ENCODE data around the gene TSPAN19. TPM values are rescaled to one million over a fixed set of nuclear protein-coding genes. Genes with fewer than 3 reads are reported as not detected.

TSPAN19 gene
- total and polyA plus RNA-seq, 12 donors = 0.06 to 1.0 (median 0.47) TPM; not detected in 5

GRCh38 chr12:85004204-85004603 is 31.9 kb downstream of the TSPAN19 start:
- DNase-seq (no peak), ATAC-seq (no peak)
- Histone ChIP-seq H3K27ac (no peak overlapping the region), H3K4me3 (no peak overlapping the region), H3K4me1 (no peaks in the 10 kb centered on the region), H3K9me3 (no peaks in the 10 kb centered on the region), H3K36me3 (no peaks in the 10 kb centered on the region), H3K27me3 (no peaks in the 10 kb centered on the region)
- no peak for TF ChIP-seq CTCF (IDR thresholded peaks at IDR 0.05)
- intact Hi-C loops (cut with DNase I) = no loop called here

GRCh38 chr12:85002778-85003296 is 33.2 kb downstream of the TSPAN19 start:
- DNase-seq = no peak
- no peak for TF ChIP-seq CTCF (IDR thresholded peaks at IDR 0.05)
- Histone ChIP-seq H3K36me3 (no peaks in the 10 kb centered on the region), H3K9me3 (no peaks in the 10 kb centered on the region), H3K4me3 (no peak overlapping the region), H3K4me1 (no peaks in the 10 kb centered on the region), H3K27ac (no peak overlapping the region), H3K27me3 (no peaks in the 10 kb centered on the region)
- WGBS, 2 donors = 73 to 86% methylated on average over 3 of the region's 3 CpGs
- no peak for ATAC-seq
- intact Hi-C loops (cut with DNase I) = no loop called here

GRCh38 chr12:85000729-85001128 is 35.3 kb downstream of the TSPAN19 start:
- DNase-seq (no peak), ATAC-seq (no peak)
- TF ChIP-seq CTCF (IDR thresholded peaks at IDR 0.05) = no peak
- no peaks in the 10 kb centered on the region for H3K9me3 ChIP-seq
- no peaks in the 10 kb centered on the region for H3K4me1 ChIP-seq
- no peaks in the 10 kb centered on the region for H3K36me3 ChIP-seq
- no peak overlapping the region for H3K27ac ChIP-seq
- WGBS, 2 donors = 70% methylated on average over 2 of the region's 2 CpGs
- no peak overlapping the region for H3K4me3 ChIP-seq
- intact Hi-C loops (cut with DNase I) = no loop called here
- no peaks in the 10 kb centered on the region for H3K27me3 ChIP-seq

- Histone ChIP-seq H3K27me3 (no peaks in the 10 kb centered on the region), H3K36me3 (no peaks in the 10 kb centered on the region), H3K9me3 (peaks cover 0 to 2% (median 0%) of the 10 kb centered on the region in 11 donors), H3K4me3 (no peak overlapping the region), H3K27ac (no peak overlapping the region), H3K4me1 (no peaks in the 10 kb centered on the region)
- DNase-seq = no peak
- no peak for ATAC-seq
- intact Hi-C loops (cut with DNase I) = loop anchor here in 1 of 10 donors (10.0 kb wide), 1 partner anchor 104 kb away; no protein-coding TSS in a partner anchor
- TF ChIP-seq CTCF (IDR thresholded peaks at IDR 0.05) = no peak
Observed at GRCh38 chr12:84998341-84998740, 37.7 kb downstream of the TSPAN19 start.
